SW480 (cell line): ENCODE data around the gene FRMD4A.

Source experiments
- DNase-seq: peaks from one replicate; pipeline ENCODE4 v3.0.0-alpha.2; 2016; ENCODE audit warnings: low spot score

FRMD4A gene

DNA sequence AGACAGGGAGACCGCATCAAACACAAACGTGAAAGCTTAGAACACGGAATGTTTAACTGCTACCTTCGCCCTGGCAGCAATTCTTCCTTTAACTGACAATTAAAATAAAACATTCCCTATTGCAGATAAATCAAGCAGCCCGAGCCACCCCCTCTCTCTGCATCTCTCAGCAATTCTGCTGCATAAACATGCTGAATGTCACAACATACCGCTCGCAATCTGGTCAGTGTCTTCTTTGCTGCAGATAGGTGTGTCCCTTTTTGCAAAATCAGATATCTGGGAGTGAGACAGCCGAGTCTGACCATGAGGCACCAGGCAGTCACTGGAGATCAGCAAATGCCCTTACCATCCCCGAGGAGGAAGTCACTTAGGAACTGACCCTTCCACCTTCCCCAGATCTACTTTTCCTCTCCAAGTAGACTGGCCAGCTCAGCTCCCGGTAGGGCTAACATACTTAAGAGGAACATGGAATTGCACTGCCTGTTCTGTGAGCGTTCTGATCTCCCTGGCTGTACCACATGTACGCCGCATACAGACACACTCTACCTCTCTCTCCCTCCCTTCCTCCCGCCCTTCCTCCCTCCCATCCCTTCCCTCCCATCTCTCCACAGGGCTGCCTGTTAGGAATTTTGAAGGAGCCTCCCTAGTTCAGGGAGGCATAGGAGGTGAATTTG lies at the start of gene FRMD4A:
Gene FRMD4A (minus strand): TSS at position 537 of the 674 bp plus-strand sequence.
- DNase-seq, result no peak

- DNase-seq, result no peak
These were observed 49.0 kb upstream of the FRMD4A start for GRCh38 chr10:14379556-14380280.

GRCh38 chr10:14378387-14378960 lies 47.8 kb upstream of the FRMD4A start:
- no peak for DNase-seq

DNA sequence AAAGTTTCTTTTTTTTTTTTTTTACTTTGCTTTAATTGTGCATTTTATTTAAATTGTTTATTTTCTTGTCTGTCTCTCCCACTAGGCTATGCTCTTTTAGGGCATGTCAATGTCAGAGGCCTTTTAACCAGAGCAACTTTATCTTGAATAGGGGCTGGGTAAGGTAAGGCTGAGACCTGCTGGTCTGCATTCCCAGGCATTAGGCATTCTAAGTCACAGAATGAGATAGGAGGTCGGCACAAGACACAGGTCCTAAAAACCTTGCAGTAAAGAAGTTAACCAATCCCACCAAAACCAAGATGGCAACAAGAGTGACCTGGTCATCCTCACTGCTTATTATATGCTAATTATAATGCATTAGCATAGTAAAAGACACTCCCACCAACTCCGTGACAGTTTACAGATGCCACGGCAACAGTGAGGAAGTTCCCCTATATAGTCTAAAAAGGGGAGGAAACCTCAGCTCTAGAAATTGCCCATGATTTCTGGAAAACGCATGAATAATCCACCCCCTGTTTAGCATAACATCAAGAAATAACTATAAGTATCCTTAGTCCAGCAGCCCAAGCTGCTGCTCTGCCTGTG lies 47.0 kb upstream of the FRMD4A start:
- no peak for DNase-seq

- DNase-seq, result no peak
These were observed 44.2 kb upstream of the FRMD4A start for GRCh38 chr10:14374745-14375445.

- no peak for DNase-seq
These were observed 41.9 kb upstream of the FRMD4A start for GRCh38 chr10:14372606-14373005.

GRCh38 chr10:14371581-14371980 lies 40.9 kb upstream of the FRMD4A start:
- no peak for DNase-seq

GRCh38 chr10:14370894-14371293 lies 40.2 kb upstream of the FRMD4A start:
- no peak for DNase-seq

GRCh38 chr10:14369906-14370305 lies 39.2 kb upstream of the FRMD4A start:
- no peak for DNase-seq

- DNase-seq, result no peak
These were observed 36.0 kb upstream of the FRMD4A start for GRCh38 chr10:14366760-14367159.

DNA sequence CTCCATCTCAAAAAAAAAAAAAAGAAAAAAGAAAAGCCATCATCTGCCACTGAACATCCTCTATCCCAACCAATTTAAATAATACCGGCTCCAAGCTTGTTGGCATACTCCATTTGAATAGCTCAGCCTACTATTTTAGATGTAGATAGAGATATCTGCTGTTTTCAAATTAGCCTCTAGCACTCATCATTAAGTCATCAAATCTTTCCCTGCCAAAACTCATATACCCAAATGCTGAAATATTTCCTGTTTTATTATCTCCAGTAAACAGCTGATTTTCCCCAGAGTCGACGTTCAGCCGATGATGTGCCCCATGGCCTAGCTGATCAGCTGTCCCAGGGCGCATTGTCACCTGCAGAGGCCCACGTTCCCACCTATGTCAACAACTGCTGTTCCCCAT lies 34.5 kb upstream of the FRMD4A start:
- no peak for DNase-seq

GRCh38 chr10:14362104-14362503 lies 31.4 kb upstream of the FRMD4A start:
- DNase-seq, result no peak

GRCh38 chr10:14360961-14361360 lies 30.2 kb upstream of the FRMD4A start:
- no peak for DNase-seq

DNA sequence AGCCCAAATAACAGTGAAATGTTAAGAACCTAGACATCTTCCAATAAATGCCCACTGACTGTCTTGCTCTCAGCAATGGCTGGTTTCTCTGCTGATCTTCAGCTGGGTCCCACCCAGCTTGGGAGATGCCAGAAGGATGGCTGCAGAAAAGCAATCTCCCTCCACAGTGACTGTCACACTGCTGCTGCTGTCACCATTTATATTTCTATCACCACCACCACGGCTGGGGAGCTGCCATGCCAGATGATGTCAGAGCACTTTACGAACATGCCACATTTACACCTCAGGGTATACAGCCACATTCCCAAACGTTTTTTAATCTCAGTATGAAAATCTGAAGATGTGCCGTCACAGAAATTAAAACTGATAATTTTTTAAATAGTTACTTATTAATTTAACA lies 29.8 kb upstream of the FRMD4A start:
- no peak for DNase-seq

GRCh38 chr10:14358886-14359573 lies 28.3 kb upstream of the FRMD4A start:
- peak; percentile 60 for DNase-seq

- no peak for DNase-seq
These were observed 26.2 kb upstream of the FRMD4A start for GRCh38 chr10:14356921-14357320.

DNA sequence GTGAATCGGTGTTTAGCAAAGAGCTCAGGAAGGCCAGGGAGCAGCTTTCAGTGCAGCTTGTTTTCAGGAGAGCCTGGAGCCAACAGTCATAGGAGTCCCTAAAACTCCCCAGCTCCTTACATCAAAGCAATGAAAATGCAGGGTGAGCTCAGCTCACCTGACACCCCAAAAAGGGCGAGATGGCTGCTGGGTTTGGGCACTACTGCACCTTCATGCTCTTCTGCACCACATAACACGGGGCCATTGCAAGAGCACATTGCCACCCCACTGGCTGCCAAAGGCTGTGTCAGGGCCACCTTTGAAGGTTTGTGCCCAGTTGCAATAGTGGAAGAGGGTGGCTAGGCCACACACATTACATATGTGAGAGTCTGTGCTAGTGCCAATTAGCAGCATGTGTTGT lies 25.0 kb upstream of the FRMD4A start:
- DNase-seq, result no peak

GRCh38 chr10:14353291-14353913 lies 22.7 kb upstream of the FRMD4A start:
- no peak for DNase-seq

- DNase-seq, result no peak
These were observed 19.3 kb upstream of the FRMD4A start for GRCh38 chr10:14350006-14350405.

DNA sequence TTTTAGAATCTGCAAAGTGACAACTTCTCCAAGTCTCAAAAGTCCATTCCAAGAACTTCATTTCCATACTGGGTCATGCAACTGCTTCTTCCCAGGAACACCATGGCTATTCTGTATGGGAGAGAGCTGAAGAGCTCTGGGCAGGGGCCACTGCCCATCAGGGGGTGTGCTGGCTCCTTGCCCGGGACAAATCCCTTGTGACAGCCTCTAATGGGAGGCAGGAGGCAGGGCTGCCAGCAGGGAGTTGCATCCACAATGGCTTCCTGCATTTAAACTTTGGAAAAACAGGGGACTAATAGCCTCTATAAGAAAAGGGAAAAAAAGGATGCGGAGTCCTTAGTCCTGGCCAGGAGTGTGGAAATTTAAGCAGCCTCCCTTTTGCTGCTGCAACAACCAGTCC lies 18.4 kb upstream of the FRMD4A start:
- no peak for DNase-seq

DNA sequence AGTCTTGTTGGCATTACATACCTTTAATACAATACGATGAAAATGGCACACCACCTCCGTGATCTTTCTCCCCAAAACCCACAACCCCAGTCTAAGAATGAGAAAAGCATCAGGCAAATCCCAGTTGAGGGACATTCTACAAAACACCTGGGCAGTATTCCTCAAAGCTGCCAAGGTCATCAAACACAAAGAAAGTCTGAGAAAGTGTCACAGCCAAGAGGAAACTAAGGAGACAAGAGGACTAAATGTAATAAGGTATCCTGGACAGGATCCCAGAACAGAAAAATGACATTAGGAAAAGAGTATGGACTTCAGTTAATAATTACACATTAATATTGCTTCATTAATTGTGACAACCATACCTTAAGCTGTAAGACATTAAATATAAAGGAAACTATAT lies 14.5 kb upstream of the FRMD4A start:
- DNase-seq, result no peak
